ENCODE results near the gene ACCS. TPM values are rescaled to one million over a fixed set of nuclear protein-coding genes. Genes with fewer than 3 reads are reported as not detected.
A peak's percentile ranks its signal among the peaks of the same experiment; 100 is the strongest.

The ACCS gene
- total and polyA plus RNA-seq, 9 of the 15 experiments (the other 6 are each of a cell fraction or from before 2014, with no cell fraction given) = 4.2 to 25.9 (median 16.3) TPM

GRCh38 chr11:44095506-44096359, 29.7 kb downstream of the ACCS start, which contains the start of gene EXT2 (continued):
- TF ChIP-seq STAT6 (CRISPR knock-in tag; IDR thresholded peaks at IDR 0.05) = no peak
- no peak for TF ChIP-seq MBD2 (IDR thresholded peaks at IDR 0.05; ENCODE audit: borderline replicate concordance, low read depth)
- TF ChIP-seq SMAD4 (CRISPR knock-in tag; conservative IDR thresholded peaks at IDR 0.05) = no peak; the same call in 1 of the 2 replicates
- TF ChIP-seq CUX1 (CRISPR knock-in tag; IDR thresholded peaks at IDR 0.05) = no peak
- no peak for TF ChIP-seq SMARCA5 (IDR thresholded peaks at IDR 0.05)
- no peak for TF ChIP-seq BDP1 (IDR thresholded peaks at IDR 0.05; ENCODE audit: insufficient read depth, insufficient read length)
- no peak for TF ChIP-seq ZNF436 (CRISPR knock-in tag; IDR thresholded peaks at IDR 0.05)
- no peak for TF ChIP-seq TAL1 (IDR thresholded peaks at IDR 0.05)
- TF ChIP-seq ADNP (tag; IDR thresholded peaks at IDR 0.05) = no peak
- TF ChIP-seq E2F8 (IDR thresholded peaks at IDR 0.05; ENCODE audit: low read depth, partially characterized antibody) = no peak
- TF ChIP-seq ZNF217 (CRISPR knock-in tag; IDR thresholded peaks at IDR 0.05) = no peak
- no peak for TF ChIP-seq PKNOX1 (IDR thresholded peaks at IDR 0.05)
- no peak for TF ChIP-seq PCBP2 (IDR thresholded peaks at IDR 0.05; ENCODE audit: low read depth, low read length, poor library complexity, severe bottlenecking)
- TF ChIP-seq YY1 (IDR thresholded peaks at IDR 0.05; ENCODE audit: borderline replicate concordance in 1 of 3, control insufficient read depth in 1 of 3, extremely low read depth in 1 of 3, insufficient read depth in 3 of 3, insufficient read length in 1 of 3, insufficient replicate concordance in 2 of 3, low read depth in 1 of 3, low read length in 2 of 3) = peak in 1 of 3 experiments; percentile 21
- no peak for TF ChIP-seq ZNF121 (CRISPR knock-in tag; conservative IDR thresholded peaks at IDR 0.05)
